ENCODE data around the gene FBXL19. TPM values are rescaled to one million over a fixed set of nuclear protein-coding genes. Genes with fewer than 3 reads are reported as not detected.

The FBXL19 gene
- total and polyA plus RNA-seq, 2 of the 13 experiments (the other 11 are each of a cell fraction or from before 2014, with no cell fraction given): 6.0 to 13.7 TPM

- TF ChIP-seq TFDP1 (CRISPR knock-in tag; IDR thresholded peaks at IDR 0.05; ENCODE audit: borderline replicate concordance) (no peak), GLI4 (CRISPR knock-in tag; IDR thresholded peaks at IDR 0.05; ENCODE audit: borderline replicate concordance) (peak; percentile 74; the same call in 1 of the 2 replicates), ZNF12 (CRISPR knock-in tag; IDR thresholded peaks at IDR 0.05) (peak; percentile 99), ZNF639 (CRISPR knock-in tag; conservative IDR thresholded peaks at IDR 0.05) (0 out of 2 replicates have a peak, but pooled peaks have one; percentile 20), ZC3H4 (CRISPR knock-in tag; IDR thresholded peaks at IDR 0.05; ENCODE audit: borderline replicate concordance) (peak; percentile 47; the same call in 1 of the 2 replicates), PHF5A (CRISPR knock-in tag; IDR thresholded peaks at IDR 0.05; ENCODE audit: low read depth, unreplicated experiment) (no peak), RFX5 (IDR thresholded peaks at IDR 0.05; ENCODE audit: low read depth, low read length) (no peak), ZNF891 (CRISPR knock-in tag; IDR thresholded peaks at IDR 0.05) (no peak; the same call in 1 of the 2 replicates), SOX6 (IDR thresholded peaks at IDR 0.05) (no peak), SOX6 (CRISPR knock-in tag; IDR thresholded peaks at IDR 0.05) (no peak; the same call in 1 of the 2 replicates), BCL6 (CRISPR knock-in tag; IDR thresholded peaks at IDR 0.05) (0 out of 2 replicates have a peak, but pooled peaks have one; percentile 4), XRCC5 (optimal IDR thresholded peaks at IDR 0.05; ENCODE audit: low read length) (peak; percentile 60), CTCF (CRISPR knock-in tag; IDR thresholded peaks at IDR 0.05) (no peak), PRPF4 (IDR thresholded peaks at IDR 0.05; ENCODE audit: low read depth, low read length, poor library complexity, severe bottlenecking) (no peak), TEF (CRISPR knock-in tag; IDR thresholded peaks at IDR 0.05) (no peak), STAG1 (CRISPR knock-in tag; IDR thresholded peaks at IDR 0.05) (no peak), ZFYVE20 (CRISPR knock-in tag; IDR thresholded peaks at IDR 0.05; ENCODE audit: borderline replicate concordance, low read depth) (no peak), MIXL1 (CRISPR knock-in tag; IDR thresholded peaks at IDR 0.05) (peak; percentile 13; the same call in 1 of the 2 replicates), CHD4 (IDR thresholded peaks at IDR 0.05; ENCODE audit: borderline replicate concordance, low read length) (peak; percentile 18; the same call in 1 of the 2 replicates), CEBPG (CRISPR knock-in tag; IDR thresholded peaks at IDR 0.05) (no peak), THAP11 (CRISPR knock-in tag; IDR thresholded peaks at IDR 0.05) (no peak; the same call in 1 of the 2 replicates), ZFP1 (CRISPR knock-in tag; IDR thresholded peaks at IDR 0.05) (0 out of 2 replicates have a peak, but pooled peaks have one; percentile 9), E2F1 (CRISPR knock-in tag; IDR thresholded peaks at IDR 0.05) (no peak), HOXD1 (CRISPR knock-in tag; IDR thresholded peaks at IDR 0.05) (peak; percentile 12; the same call in 1 of the 2 replicates), RFX1 (IDR thresholded peaks at IDR 0.05) (no peak)
Measured at GRCh38 chr16:30997725-30998711, 74.6 kb downstream of the FBXL19 start (continued).

Measured in HepG2 (cell line).